GM19452 (cell line): ENCODE data around the gene WNT1.

Experiments used
- ATAC-seq: cut with Tn5 transposase; IDR thresholded peaks from one replicate; pipeline ENCODE4 v1.9.1; 2021; ENCODE audit not compliant: unreplicated experiment

The WNT1 gene

DNA sequence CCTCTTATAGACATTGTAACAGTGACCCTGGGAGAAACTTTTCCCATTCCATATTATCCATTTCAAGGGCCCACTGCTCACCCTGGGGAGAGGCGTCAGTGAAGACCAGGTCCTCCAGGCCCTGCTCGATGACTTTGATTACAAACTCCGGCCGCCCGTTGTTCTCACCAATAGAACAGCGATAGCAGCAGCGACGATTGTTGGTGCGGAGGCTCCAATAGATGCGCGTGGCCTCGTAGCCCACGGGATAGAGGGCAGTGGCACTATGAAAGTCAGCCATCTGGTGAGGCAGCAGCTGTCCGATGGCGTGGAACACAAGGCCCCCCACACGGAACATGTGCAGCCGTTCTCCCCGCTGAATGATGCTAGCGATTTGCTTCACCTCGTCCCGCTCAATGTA, 48.0 kb downstream of the WNT1 start:
- no peak for ATAC-seq

DNA sequence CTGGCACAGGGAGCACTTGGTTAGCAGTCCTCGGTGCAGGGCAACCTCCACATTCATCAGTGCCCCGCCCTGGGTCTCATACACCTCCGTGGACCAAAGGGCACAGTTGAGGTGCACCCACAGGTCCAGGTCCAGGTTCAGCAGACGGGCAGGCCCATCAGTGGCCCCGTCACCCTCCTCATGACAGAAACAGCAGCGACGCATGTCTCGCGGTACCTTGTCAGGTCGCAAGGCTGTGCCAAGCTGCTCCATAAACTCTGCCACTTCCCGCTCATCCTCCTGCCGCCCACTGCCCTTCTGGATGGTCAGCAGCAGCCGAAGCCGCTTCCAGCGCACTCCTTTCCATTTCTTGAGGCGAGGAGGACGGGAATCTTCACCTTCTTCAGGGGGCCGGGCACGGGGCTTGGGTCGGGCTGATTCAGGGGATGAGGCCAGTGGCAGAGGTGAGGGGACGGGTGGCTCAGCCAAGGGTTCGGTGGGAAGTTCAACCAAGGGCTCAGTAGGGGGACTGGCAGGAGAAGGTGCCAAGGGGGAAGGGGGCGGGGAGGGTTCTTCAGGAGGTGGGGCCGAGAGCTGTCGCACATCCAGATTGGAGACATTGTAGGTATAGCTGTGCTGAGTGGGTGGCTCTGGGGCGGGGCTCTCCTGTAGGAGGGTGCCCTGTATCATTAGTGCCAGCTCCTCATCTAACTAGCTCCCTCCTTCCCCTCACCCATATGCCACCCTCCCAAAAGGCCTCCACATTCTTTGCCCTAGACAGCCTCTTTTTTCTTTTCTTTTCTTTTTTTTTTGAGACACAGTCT, 48.8 kb downstream of the WNT1 start:
- no peak for ATAC-seq

DNA sequence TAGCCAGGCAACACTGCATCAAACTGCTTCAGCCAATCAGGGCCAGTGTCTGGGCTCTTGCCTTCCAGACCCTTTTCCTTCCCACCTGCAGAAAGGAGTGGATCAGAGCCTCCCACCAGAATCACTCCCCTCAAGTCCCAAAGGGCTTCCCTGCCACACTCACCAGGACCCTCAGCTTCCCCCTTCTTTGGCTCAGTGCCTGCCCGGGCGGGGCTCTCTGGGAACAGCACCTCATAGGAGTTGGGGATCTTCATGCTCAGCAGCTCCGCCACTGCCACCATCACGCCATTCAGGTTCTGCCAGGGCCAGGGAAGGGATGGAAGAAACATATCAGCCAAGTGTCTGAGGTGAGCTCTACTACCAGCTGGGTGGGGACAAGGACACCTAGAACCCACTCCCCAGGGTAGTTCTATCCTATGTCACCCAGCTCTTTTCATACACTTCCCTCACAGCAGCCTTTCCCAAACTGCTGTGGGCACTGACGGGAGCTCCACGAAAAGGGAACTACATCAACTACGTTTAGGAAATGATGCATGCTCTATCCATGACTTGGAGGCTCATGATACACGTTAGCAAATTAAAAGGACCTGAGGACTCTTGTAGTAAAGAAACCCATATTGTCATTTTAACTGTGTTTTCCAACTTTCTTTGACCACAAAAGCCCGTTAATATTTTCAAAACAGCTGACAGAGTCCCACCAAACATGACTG, 49.9 kb downstream of the WNT1 start:
- no peak for ATAC-seq

DNA sequence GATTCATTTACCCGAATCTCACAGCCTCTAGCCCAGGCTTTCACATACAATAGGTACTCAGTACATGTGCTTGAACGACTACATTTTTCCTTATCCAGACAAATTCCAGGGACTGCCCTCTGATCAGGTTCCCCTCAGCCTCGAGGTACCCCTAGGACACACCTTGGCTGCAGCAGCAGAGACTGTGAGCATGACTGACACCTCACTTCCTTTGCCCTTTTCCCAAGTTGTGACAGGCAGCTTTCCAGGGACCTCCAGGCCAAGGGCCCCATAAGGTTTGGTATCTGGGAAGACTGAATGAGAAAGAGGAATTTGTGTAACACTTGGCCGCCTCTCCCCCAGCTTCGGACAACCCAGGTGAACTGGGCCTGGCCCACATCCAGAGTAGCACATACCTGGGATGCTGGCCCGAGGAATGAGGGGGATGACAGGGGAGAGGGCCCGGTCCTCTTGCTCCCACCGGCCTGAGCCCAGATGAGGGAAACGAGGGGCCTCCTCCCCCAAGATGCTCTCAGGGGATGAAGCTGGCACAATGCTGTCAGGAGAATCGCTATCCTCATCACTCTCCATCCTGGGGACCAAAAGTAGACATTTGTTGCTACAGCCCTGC, 50.6 kb downstream of the WNT1 start:
- no peak for ATAC-seq

DNA sequence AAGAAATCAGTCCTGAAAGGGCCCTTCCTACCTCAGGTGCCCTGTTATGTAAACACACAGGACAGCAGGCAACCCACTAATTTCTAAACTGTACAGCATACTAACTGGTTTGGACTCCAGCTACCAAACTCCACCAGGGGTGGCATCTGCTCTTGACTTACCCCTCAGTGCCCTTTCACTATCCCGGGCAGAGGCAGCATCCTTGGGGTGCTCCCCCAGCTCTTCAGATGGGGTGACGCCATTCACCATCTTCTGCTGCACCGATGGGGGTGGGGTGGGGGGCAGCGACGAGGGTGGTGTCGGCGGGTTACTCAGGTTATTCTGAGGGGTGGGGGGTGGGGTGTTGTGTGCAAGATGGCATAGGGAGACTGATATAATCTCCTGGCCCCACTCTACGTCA, 52.0 kb downstream of the WNT1 start:
- no peak for ATAC-seq

DNA sequence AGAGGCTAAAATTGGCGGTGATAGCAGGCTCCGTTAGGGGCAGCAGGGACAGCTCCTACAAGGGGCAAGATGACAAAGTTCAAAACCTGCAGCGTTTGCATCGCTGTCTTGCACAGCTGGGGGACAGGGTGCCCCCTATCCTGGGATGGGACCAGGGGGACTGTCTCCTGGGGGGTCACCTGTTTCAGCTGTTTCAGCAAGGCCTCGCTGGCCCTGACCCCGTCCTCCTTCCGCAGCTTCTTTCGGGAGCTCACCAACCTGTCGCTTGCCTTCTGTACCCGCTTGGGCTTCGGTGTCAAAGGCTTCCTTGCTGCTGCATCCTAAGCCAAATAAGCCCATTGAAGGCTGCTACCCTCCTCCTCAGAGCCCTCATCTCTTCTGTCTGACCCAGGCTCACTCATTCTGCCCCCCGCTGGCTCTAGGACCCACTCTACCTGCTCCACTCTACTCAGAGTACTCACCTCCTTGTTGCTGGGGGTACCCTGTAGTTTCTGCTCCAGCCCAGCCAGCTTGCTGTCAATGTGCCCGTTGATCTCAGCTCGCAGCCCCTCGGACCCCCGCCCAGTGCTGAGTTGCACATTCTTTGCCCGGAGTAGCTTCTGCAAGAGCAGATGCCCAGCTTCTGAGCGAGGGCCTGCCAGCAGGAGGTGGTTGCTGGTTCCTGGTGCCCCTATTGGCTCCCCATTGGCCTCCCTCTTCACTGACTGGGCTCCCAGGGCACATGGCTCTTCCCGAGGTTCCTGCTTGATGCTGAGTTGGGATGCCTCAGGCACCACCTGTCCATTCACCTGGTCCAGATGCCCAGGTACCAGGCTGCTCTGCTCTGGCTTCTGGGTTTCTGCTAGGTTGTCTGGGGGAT, 52.8 kb downstream of the WNT1 start:
- no peak for ATAC-seq

DNA sequence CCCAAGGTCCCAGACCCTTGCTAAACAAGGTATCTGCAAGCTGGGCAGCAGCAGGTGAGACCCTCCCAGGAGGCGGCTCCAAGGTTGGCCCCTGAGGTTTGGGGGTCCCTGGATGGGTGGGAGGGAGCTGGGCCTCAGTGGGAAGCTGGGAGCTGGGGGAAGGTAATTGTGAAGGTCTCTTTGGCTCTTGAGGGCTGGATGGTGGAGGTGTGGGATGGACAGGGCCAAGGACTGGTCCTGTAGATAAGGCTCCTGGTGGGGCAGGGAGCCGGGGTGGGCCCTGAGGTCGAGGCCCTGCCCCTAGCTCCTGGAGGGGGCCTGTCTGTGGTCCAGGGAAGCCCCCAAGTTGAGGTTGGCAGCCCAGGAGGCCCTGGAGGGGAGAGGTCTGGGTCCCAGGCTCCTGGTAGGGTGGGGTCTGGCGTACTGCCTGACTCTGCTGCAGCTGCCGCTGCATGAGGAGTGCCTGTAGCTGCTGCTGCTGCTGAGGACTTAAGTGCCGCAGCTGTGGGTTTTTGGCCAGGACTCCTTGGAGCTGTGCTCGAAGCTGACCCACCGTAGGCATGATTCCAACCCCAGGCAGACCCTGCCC, 53.5 kb downstream of the WNT1 start:
- no peak for ATAC-seq
